SK-N-SH (cell line): Measurements from ENCODE around the gene MEIKIN. TPM values are rescaled to one million over a fixed set of nuclear protein-coding genes. Genes with fewer than 3 reads are reported as not detected.
"Not testable (repeated sequence)": the region's sequence is repeated elsewhere in the genome, so short reads cannot be mapped to it uniquely, and the experiment has no call there.

Experiments
- CTCF ChIA-PET: fragments of 300-600, 350-600 bp; formaldehyde crosslinking; extraction: SDS; loops from one replicate; lab custom pipeline; 2021; lab: Yijun Ruan, JAX
- POLR2A ChIA-PET: fragments of 350-600 bp; sonication (Branson Sonifier 250); formaldehyde crosslinking; extraction: SDS; loops from one replicate; lab custom pipeline; 2020; ENCODE audit warnings: antibody characterized with exemption, inconsistent platforms; lab: Yijun Ruan, JAX
- DNase-seq: peaks from one replicate; pipeline ENCODE4 v3.0.0; 2012
- H2AFZ ChIP-seq: fragments of 200-600 bp; sonication (generic); 2 replicates; pipeline ENCODE4 v1.8.1; 2016; ENCODE audit warnings: antibody characterized with exemption, mild to moderate bottlenecking, low read depth
- H3F3A ChIP-seq: fragments of 200-600 bp; sonication (generic); replicated peaks from 2 replicates; pipeline ENCODE3; 2016; ENCODE audit warnings: antibody characterized with exemption, mild to moderate bottlenecking; ENCODE audit not compliant: insufficient read depth
- H3K27ac ChIP-seq, 2 experiments: fragments of 200-500 bp in 1 of 2; fragments of 200-600 bp in 1 of 2; sonication (Bioruptor generic) in 1 of 2; sonication (generic), shearing (Covaris generic) in 1 of 2; 2 replicates each; pipeline versions ENCODE4 v1.5.1 to v1.6.1; 2014 to 2016; ENCODE audit warnings: low read depth in 2 of 2, inconsistent platforms in 1 of 2, low read length in 1 of 2, mild to moderate bottlenecking in 1 of 2, mixed read lengths in 1 of 2
- H3K27me3 ChIP-seq: fragments of 200-600 bp; sonication (generic), shearing (Covaris generic); 2 replicates; pipeline ENCODE4 v1.6.1; 2016; ENCODE audit warnings: mixed run types; ENCODE audit not compliant: insufficient read depth
- H3K36me3 ChIP-seq, 2 experiments: fragments of 200-500 bp in 1 of 2; fragments of 200-600 bp in 1 of 2; sonication (Bioruptor generic) in 1 of 2; sonication (generic) in 1 of 2; replicated peaks in 1 of 2; 2 replicates each; pipeline versions ENCODE3 to v1.5.1; 2014 to 2016; ENCODE audit warnings: low read length in 1 of 2, mild to moderate bottlenecking in 1 of 2; ENCODE audit not compliant: insufficient read depth in 2 of 2, control insufficient read depth in 1 of 2
- H3K4me1 ChIP-seq, 2 experiments: fragments of 200-500 bp in 1 of 2; fragments of 200-600 bp in 1 of 2; sonication (Bioruptor generic) in 1 of 2; sonication (generic), shearing (Covaris generic) in 1 of 2; 2 replicates each; pipeline versions ENCODE4 v1.5.1 to v1.6.1; 2014 to 2016; ENCODE audit warnings: low read depth in 1 of 2, low read length in 1 of 2, mixed run types in 1 of 2; ENCODE audit not compliant: insufficient read depth in 2 of 2, control insufficient read depth in 1 of 2
- H3K4me2 ChIP-seq: fragments of 200-600 bp; sonication (generic), shearing (Covaris generic); 2 replicates; pipeline ENCODE4 v1.6.1; 2017; ENCODE audit warnings: mixed run types
- H3K4me3 ChIP-seq, 2 experiments: fragments of 200-500 bp in 1 of 2; fragments of 200-600 bp in 1 of 2; sonication (Bioruptor generic) in 1 of 2; sonication (generic), shearing (Covaris generic) in 1 of 2; 2 replicates each; pipeline versions ENCODE4 v1.5.1 to v1.8.1; 2014 to 2016; ENCODE audit warnings: low read depth in 2 of 2, inconsistent platforms in 1 of 2, low read length in 1 of 2, mild to moderate bottlenecking in 1 of 2, mixed read lengths in 1 of 2, moderate library complexity in 1 of 2
- H3K79me2 ChIP-seq: fragments of 200-600 bp; sonication (generic); 2 replicates; pipeline ENCODE4 v1.8.1; 2017; ENCODE audit warnings: mild to moderate bottlenecking; ENCODE audit not compliant: insufficient read depth
- H3K9ac ChIP-seq: fragments of 200-600 bp; sonication (generic); 2 replicates; pipeline ENCODE4 v1.6.1; 2017; ENCODE audit warnings: mixed run types
- H3K9me2 ChIP-seq: fragments of 200-600 bp; sonication (generic); 2 replicates; pipeline ENCODE4 v1.6.1; 2017; ENCODE audit warnings: mixed run types
- H3K9me3 ChIP-seq: fragments of 200-600 bp; sonication (generic); 2 replicates; pipeline ENCODE4 v1.6.1; 2017; ENCODE audit warnings: mixed run types, mild to moderate bottlenecking, moderate library complexity
- H4K20me1 ChIP-seq: fragments of 200-600 bp; sonication (generic); 2 replicates; pipeline ENCODE4 v1.6.1; 2017; ENCODE audit warnings: mild to moderate bottlenecking, mixed run types; ENCODE audit not compliant: insufficient read depth
- FOXJ3 ChIP-seq: sonication (generic); formaldehyde crosslinking; IDR thresholded peaks from 2 replicates; pipeline ENCODE4 v1.5.1; 2020; ENCODE audit warnings: mild to moderate bottlenecking, missing genetic modification reagents
- GATA2 ChIP-seq: sonication (generic); formaldehyde crosslinking; IDR thresholded peaks from 2 replicates; pipeline ENCODE4 v1.5.0; 2020; ENCODE audit warnings: mild to moderate bottlenecking, missing genetic modification reagents
- RAD21 ChIP-seq: IDR thresholded peaks from 2 replicates; pipeline ENCODE4 v1.6.1; 2012; ENCODE audit warnings: mild to moderate bottlenecking, low read length
- TEAD4 ChIP-seq: IDR thresholded peaks from 2 replicates; pipeline ENCODE4 v1.4.0; 2012; ENCODE audit warnings: mild to moderate bottlenecking, borderline replicate concordance; ENCODE audit not compliant: insufficient read depth
- WGBS: methylation state at CpG from one replicate; pipeline ENCODE4 v1.1.6; 2017; ENCODE audit warnings: low lambda C conversion rate; 5-methylcytosine and 5-hydroxymethylcytosine counted together
- polyA plus RNA-seq, 3 experiments: library from polyadenylated mRNA; depleted of rRNA; stranded (reverse); fragments of >200 nt; gene quantifications; 2 replicates each; pipeline ENCODE4 v1.2.3, GENCODE V29; 2012
- TF ChIP-seq, protein P1 (sequence below): IDR thresholded peaks from 2 replicates; pipeline ENCODE4 v1.4.0; 2012; ENCODE audit warnings: low read depth, borderline replicate concordance
- TF ChIP-seq, protein P2 (sequence below): IDR thresholded peaks from 2 replicates; pipeline ENCODE4 v1.6.1; 2012; ENCODE audit warnings: mild to moderate bottlenecking, low read depth, low read length, moderate library complexity
- TF ChIP-seq, protein P3 (sequence below): IDR thresholded peaks from 2 replicates; pipeline ENCODE4; 2012
- TF ChIP-seq, protein P4 (sequence below): fragments of 200-600 bp; sonication (generic); IDR thresholded peaks from 2 replicates; pipeline ENCODE4 v1.6.1; 2017; ENCODE audit warnings: antibody characterized with exemption, mild to moderate bottlenecking, moderate library complexity

MEIKIN gene
- polyA plus RNA-seq, 1 of the 3 experiments (the other 2 are of a cell fraction), result not detected

DNA sequence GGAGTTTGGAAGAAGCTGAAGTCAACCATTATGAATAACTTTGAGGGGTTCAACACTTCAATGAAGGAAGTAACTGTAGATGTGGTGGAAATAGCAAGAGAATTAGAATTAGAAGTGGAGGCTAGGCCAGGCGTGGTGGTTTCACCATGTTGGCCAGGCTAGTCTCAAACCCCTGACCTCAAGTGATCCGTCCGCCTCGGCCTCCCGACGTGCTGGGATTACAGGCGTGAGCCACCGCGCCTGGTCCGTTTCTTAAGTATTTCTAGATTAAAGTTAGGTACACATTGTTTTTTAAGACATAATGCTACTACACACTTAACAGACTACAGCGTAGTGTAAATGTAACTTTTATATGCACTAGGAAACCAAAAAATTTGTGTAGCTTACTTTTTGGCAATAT, 162.7 kb downstream of the MEIKIN start:
- ChIA-PET CTCF (interaction anchor here (0.6 kb wide), 1 partner anchor 351 kb away, joined by 4 read pairs; no protein-coding TSS in a partner anchor), POLR2A (no interaction called here)
- H3F3A ChIP-seq, result no peaks in the 10 kb centered on the region
- H2AFZ ChIP-seq, result no peak overlapping the region
- H3K27me3 ChIP-seq, result no peaks in the 10 kb centered on the region
- H3K27ac ChIP-seq, result no peak overlapping the region
- no peak for DNase-seq
- no peaks in the 10 kb centered on the region for H3K4me1 ChIP-seq
- no peak overlapping the region for H3K4me2 ChIP-seq
- no peak overlapping the region for H3K9ac ChIP-seq
- no peak overlapping the region for H3K4me3 ChIP-seq
- no peaks in the 10 kb centered on the region for H3K9me3 ChIP-seq
- 95% methylated on average over 11 of the region's 11 CpGs for WGBS
- no peaks in the 10 kb centered on the region for H3K9me2 ChIP-seq
- peaks cover 0 to 19% of the 10 kb centered on the region in 2 experiments for H3K36me3 ChIP-seq
- peaks cover 39% of the 10 kb centered on the region for H4K20me1 ChIP-seq
- H3K79me2 ChIP-seq, result peaks cover 91% of the 10 kb centered on the region
- TF ChIP-seq, protein P1, sequence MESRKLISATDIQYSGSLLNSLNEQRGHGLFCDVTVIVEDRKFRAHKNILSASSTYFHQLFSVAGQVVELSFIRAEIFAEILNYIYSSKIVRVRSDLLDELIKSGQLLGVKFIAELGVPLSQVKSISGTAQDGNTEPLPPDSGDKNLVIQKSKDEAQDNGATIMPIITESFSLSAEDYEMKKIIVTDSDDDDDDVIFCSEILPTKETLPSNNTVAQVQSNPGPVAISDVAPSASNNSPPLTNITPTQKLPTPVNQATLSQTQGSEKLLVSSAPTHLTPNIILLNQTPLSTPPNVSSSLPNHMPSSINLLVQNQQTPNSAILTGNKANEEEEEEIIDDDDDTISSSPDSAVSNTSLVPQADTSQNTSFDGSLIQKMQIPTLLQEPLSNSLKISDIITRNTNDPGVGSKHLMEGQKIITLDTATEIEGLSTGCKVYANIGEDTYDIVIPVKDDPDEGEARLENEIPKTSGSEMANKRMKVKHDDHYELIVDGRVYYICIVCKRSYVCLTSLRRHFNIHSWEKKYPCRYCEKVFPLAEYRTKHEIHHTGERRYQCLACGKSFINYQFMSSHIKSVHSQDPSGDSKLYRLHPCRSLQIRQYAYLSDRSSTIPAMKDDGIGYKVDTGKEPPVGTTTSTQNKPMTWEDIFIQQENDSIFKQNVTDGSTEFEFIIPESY, result no peak
- TF ChIP-seq, protein P2, sequence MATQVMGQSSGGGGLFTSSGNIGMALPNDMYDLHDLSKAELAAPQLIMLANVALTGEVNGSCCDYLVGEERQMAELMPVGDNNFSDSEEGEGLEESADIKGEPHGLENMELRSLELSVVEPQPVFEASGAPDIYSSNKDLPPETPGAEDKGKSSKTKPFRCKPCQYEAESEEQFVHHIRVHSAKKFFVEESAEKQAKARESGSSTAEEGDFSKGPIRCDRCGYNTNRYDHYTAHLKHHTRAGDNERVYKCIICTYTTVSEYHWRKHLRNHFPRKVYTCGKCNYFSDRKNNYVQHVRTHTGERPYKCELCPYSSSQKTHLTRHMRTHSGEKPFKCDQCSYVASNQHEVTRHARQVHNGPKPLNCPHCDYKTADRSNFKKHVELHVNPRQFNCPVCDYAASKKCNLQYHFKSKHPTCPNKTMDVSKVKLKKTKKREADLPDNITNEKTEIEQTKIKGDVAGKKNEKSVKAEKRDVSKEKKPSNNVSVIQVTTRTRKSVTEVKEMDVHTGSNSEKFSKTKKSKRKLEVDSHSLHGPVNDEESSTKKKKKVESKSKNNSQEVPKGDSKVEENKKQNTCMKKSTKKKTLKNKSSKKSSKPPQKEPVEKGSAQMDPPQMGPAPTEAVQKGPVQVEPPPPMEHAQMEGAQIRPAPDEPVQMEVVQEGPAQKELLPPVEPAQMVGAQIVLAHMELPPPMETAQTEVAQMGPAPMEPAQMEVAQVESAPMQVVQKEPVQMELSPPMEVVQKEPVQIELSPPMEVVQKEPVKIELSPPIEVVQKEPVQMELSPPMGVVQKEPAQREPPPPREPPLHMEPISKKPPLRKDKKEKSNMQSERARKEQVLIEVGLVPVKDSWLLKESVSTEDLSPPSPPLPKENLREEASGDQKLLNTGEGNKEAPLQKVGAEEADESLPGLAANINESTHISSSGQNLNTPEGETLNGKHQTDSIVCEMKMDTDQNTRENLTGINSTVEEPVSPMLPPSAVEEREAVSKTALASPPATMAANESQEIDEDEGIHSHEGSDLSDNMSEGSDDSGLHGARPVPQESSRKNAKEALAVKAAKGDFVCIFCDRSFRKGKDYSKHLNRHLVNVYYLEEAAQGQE, result no peak
- TF ChIP-seq RAD21 (no peak), FOXJ3 (CRISPR knock-in tag) (no peak), GATA2 (CRISPR knock-in tag) (no peak), TEAD4 (no peak)
- TF ChIP-seq, protein P3, sequence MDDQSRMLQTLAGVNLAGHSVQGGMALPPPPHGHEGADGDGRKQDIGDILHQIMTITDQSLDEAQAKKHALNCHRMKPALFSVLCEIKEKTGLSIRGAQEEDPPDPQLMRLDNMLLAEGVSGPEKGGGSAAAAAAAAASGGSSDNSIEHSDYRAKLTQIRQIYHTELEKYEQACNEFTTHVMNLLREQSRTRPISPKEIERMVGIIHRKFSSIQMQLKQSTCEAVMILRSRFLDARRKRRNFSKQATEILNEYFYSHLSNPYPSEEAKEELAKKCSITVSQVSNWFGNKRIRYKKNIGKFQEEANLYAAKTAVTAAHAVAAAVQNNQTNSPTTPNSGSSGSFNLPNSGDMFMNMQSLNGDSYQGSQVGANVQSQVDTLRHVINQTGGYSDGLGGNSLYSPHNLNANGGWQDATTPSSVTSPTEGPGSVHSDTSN, result no peak
- TF ChIP-seq, protein P4, sequence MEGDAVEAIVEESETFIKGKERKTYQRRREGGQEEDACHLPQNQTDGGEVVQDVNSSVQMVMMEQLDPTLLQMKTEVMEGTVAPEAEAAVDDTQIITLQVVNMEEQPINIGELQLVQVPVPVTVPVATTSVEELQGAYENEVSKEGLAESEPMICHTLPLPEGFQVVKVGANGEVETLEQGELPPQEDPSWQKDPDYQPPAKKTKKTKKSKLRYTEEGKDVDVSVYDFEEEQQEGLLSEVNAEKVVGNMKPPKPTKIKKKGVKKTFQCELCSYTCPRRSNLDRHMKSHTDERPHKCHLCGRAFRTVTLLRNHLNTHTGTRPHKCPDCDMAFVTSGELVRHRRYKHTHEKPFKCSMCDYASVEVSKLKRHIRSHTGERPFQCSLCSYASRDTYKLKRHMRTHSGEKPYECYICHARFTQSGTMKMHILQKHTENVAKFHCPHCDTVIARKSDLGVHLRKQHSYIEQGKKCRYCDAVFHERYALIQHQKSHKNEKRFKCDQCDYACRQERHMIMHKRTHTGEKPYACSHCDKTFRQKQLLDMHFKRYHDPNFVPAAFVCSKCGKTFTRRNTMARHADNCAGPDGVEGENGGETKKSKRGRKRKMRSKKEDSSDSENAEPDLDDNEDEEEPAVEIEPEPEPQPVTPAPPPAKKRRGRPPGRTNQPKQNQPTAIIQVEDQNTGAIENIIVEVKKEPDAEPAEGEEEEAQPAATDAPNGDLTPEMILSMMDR, result no peak

DNA sequence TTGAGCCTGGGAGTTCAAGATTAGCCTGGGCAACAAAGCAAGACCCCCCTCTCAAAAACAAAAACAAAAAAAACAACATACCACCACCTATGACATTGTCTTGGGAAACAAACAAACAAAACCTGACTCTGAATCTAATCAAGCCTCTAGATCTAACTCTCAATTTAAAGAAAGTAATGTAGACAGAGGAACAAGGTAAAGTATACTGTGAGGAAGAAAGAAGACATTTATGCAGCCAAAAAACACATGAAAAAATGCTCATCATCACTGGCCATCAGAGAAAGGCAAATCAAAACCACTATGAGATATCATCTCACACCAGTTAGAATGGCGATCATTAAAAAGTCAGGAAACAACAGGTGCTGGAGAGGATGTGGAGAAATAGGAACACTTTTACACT, 167.3 kb downstream of the MEIKIN start:
- Histone ChIP-seq H4K20me1 (peaks cover 56% of the 10 kb centered on the region), H3K36me3 (peaks cover 0 to 27% of the 10 kb centered on the region in 2 experiments), H3K79me2 (peaks cover 93% of the 10 kb centered on the region)
- H3K27me3 ChIP-seq, H3K4me2 ChIP-seq, H3K27ac ChIP-seq, H3K4me1 ChIP-seq, H3K4me3 ChIP-seq, POLR2A ChIA-PET, H3K9me2 ChIP-seq, H3K9ac ChIP-seq, H3K9me3 ChIP-seq, H2AFZ ChIP-seq, DNase-seq, H3F3A ChIP-seq, CTCF ChIA-PET: not testable (repeated sequence)
- WGBS, result 0% methylated on average over 1 of the region's 1 CpG
